ENCODE measurements around the gene FADS3. TPM values are rescaled to one million over a fixed set of nuclear protein-coding genes. Genes with fewer than 3 reads are reported as not detected.

FADS3 gene
- total and polyA plus RNA-seq, 2 of the 4 experiments (the other 2 are of a cell fraction): 54.5 to 110 TPM

- intact Hi-C loops (cut with micrococcal nuclease): loop anchor here (2.0 kb wide), 1 partner anchor 93 kb away; no protein-coding TSS in a partner anchor
- H3K4ac ChIP-seq (ENCODE audit: low read depth, low read length): peak overlapping the region; percentile 90; the same call in 1 of the 2 replicates
- no peaks in the 10 kb centered on the region for H3K27me3 ChIP-seq (ENCODE audit: control insufficient read depth, insufficient read depth, low read length)
- H3K23ac ChIP-seq (ENCODE audit: low read depth, low read length): no peak overlapping the region
- peaks cover 23 to 58% of the 10 kb centered on the region in 2 experiments for H3K79me1 ChIP-seq (ENCODE audit: low read depth in 1 of 2, low read length in 2 of 2)
- no peak overlapping the region for H4K5ac ChIP-seq (ENCODE audit: low read depth, low read length)
- H4K8ac ChIP-seq (ENCODE audit: low read depth in 2 of 2, low read length in 2 of 2): no peak overlapping the region
- no peak overlapping the region for H2BK20ac ChIP-seq (ENCODE audit: low read depth, low read length)
- H2AK5ac ChIP-seq (ENCODE audit: low read depth, low read length): peak overlapping the region; percentile 63; the same call in 1 of the 2 replicates
- peak overlapping the region; percentile 63; the same call in 1 of the 2 replicates for H3K4me3 ChIP-seq (ENCODE audit: insufficient read depth, low read depth, low read length)
- in situ Hi-C loops (cut with MboI; ENCODE audit: low sequenced_read_pairs): no loop called here
- DNase-seq (no peak), ATAC-seq (ENCODE audit: low read depth) (no peak)
- TF ChIP-seq SMC3 (IDR thresholded peaks at IDR 0.05; ENCODE audit: low read depth, low read length) (no peak), NFE2L2 (IDR thresholded peaks at IDR 0.05; ENCODE audit: low read depth, low read length) (no peak), MXI1 (IDR thresholded peaks at IDR 0.05; ENCODE audit: borderline replicate concordance, low read depth, low read length) (no peak), CHD1 (IDR thresholded peaks at IDR 0.05; ENCODE audit: low read depth, low read length) (no peak), POLR2A (IDR thresholded peaks at IDR 0.05; ENCODE audit: low read depth, low read length) (no peak)
- peak overlapping the region; percentile 29 for H2BK5ac ChIP-seq (ENCODE audit: low read depth, low read length, poor library complexity, severe bottlenecking)
- peak overlapping the region; percentile 87 for H3K4me2 ChIP-seq (ENCODE audit: low read depth, low read length)
- H3K18ac ChIP-seq (ENCODE audit: low read depth, low read length): no peak overlapping the region
- peak overlapping the region; percentile 33 for H4K91ac ChIP-seq (ENCODE audit: insufficient read depth, low read depth, low read length)
- no peak overlapping the region for H3K14ac ChIP-seq (replicated peaks; ENCODE audit: low read depth, low read length)
- 0 out of 2 replicates have a peak overlapping the region, but pooled peaks have one; percentile 3 for H2BK120ac ChIP-seq (ENCODE audit: low read depth, low read length)
- dilution Hi-C loops (cut with HindIII; ENCODE audit: low sequenced_read_pairs, unreplicated experiment): no loop called here
- CTCF ChIA-PET: no interaction called here
- no peaks in the 10 kb centered on the region for H3K36me3 ChIP-seq (ENCODE audit: control insufficient read depth, insufficient read depth, low read length)
- peaks cover 26% of the 10 kb centered on the region for H3K4me1 ChIP-seq (ENCODE audit: control insufficient read depth, insufficient read depth, low read length)
- BruUV-seq (replicated peaks): no TSS peak
- no peak overlapping the region for H3K27ac ChIP-seq (ENCODE audit: insufficient read depth, low read length)
- H3K9me1 ChIP-seq (ENCODE audit: insufficient read depth, low read length): peaks cover 10% of the 10 kb centered on the region
- peaks cover 3% of the 10 kb centered on the region; the same call in 1 of the 2 replicates for H3K9me3 ChIP-seq (ENCODE audit: control insufficient read depth, insufficient read depth, low read length)
- no peak overlapping the region for H2BK15ac ChIP-seq (ENCODE audit: low read depth, low read length)
- peaks cover 15% of the 10 kb centered on the region; the same call in 1 of the 2 replicates for H4K20me1 ChIP-seq (ENCODE audit: insufficient read depth, low read length)
- 100% methylated on average over 3 of the region's 10 CpGs; no CpG with 5 or more reads in 1 of the 2 experiments for WGBS, 2 experiments (ENCODE audit: extremely low coverage in 2 of 2, insufficient read length in 1 of 2)
- no peak overlapping the region for H3K56ac ChIP-seq (ENCODE audit: extremely low read depth, insufficient read depth, low read length)
- H2AK9ac ChIP-seq (replicated peaks; ENCODE audit: low read depth, low read length, poor library complexity): peak overlapping the region; percentile 31
- H2AFZ ChIP-seq (replicated peaks; ENCODE audit: low read length, poor library complexity): no peak overlapping the region
- POLR2A ChIA-PET (ENCODE audit: unreplicated experiment): no interaction called here
- H3K9ac ChIP-seq (ENCODE audit: low read depth, low read length): no peak overlapping the region
Measured at GRCh38 chr11:61889831-61890230, 1.5 kb downstream of the FADS3 start.
